Heart left ventricle (tissue), 13 donors: ENCODE measurements around the gene ARPC5.

Experiments used
- POLR2A ChIP-seq, 2 donors: fragments of 450-650 bp; IDR thresholded peaks; one replicate each; pipeline ENCODE4 v1.6.1; 2017; ENCODE audit warnings: antibody characterized with exemption in 2 of 2, mild to moderate bottlenecking in 2 of 2, moderate library complexity in 2 of 2
- TF ChIP-seq, protein P1 (sequence below), 12 donors: fragments of 200-600 bp; sonication (generic) in 4 of 12; IDR thresholded peaks; one replicate each; pipeline versions ENCODE4 v1.5.0 to v1.8.0; 2018 to 2022; ENCODE audit warnings: antibody characterized with exemption in 12 of 12, mild to moderate bottlenecking in 5 of 12
- donor health status: ischemic (EF 13 %, LVEDD 7.1; RV severe dilation, severe dysfunction).
- donor health status: DM: no; HTN: yes; CAD: no.
- donor health status: DM: no; HTN: no; CAD: no.
- donor health status: ischemic (EF 25% LVEDD 6.9; RV normal size, moderate dysfunction).
- donor health status: ischemic (EF 25% LVEDD 5.7; RV mildly dilated, moderate dysfunction).
- donor health status: ischemic (EF 35%, LVEDD 5.7; RV mildly dilated, moderate dysfunction).
- donor health status: nonischemic (EF 11% LVEDD 7.7; RV severe dilation, severe dysfunction).
- donor health status: DM: yes; HTN: yes; CAD: no.
- donor health status: PGD.
- donor health status: ischemic (EF 29% LVEDD 5.4; RV normal size, mild dysfunction).
- donor health status: nonischemic (EF 23%, LVEDD 6.1; RV moderate dilation, normal function).

DNA sequence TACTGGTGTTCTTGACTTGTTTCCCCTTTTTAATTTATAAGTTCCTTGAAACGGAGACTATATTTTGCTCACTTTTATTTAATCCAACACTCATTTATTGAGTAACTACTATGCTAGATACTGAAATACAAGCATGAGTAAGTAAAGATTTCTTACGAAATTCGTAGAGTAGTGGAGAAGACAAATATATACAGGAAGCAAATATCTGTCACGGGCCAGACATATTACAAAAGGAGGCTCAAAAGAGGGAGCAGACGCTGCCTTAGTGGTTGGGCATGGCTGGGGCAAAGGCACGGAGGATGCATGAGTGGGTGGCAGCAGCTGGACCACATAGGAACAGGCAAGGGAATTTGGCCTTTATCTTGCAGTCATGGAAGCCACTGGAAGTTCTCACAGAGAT is 52.1 kb downstream of the ARPC5 start:
- TF ChIP-seq, protein P1, sequence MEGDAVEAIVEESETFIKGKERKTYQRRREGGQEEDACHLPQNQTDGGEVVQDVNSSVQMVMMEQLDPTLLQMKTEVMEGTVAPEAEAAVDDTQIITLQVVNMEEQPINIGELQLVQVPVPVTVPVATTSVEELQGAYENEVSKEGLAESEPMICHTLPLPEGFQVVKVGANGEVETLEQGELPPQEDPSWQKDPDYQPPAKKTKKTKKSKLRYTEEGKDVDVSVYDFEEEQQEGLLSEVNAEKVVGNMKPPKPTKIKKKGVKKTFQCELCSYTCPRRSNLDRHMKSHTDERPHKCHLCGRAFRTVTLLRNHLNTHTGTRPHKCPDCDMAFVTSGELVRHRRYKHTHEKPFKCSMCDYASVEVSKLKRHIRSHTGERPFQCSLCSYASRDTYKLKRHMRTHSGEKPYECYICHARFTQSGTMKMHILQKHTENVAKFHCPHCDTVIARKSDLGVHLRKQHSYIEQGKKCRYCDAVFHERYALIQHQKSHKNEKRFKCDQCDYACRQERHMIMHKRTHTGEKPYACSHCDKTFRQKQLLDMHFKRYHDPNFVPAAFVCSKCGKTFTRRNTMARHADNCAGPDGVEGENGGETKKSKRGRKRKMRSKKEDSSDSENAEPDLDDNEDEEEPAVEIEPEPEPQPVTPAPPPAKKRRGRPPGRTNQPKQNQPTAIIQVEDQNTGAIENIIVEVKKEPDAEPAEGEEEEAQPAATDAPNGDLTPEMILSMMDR (IDR thresholded peaks at IDR 0.05): no peak
- no peak for TF ChIP-seq POLR2A (IDR thresholded peaks at IDR 0.05)
